ENCODE measurements around the gene SLC5A7. TPM values are rescaled to one million over a fixed set of nuclear protein-coding genes. Genes with fewer than 3 reads are reported as not detected.

The SLC5A7 gene
- total and polyA plus RNA-seq, 12 donors = 0.04 to 0.39 (median 0.11) TPM; not detected in 1

DNA sequence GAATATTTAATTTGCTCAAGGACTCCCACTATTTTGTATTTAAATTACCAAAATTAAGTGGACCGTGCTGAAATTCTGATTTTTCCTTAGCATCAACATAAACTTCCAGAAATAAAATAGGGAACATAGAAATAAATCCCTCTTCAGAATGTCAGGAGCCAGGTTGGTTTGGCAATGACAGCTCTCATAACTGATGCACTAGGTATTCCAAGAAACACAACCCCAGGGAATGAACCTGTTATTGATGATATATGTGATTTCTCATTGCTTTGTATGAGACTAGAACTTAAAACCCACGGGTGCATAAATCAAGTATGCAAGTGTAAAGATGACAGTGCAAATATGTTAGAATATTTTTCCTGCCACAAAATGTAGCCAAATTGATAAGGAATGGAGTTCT, 12.8 kb downstream of the SLC5A7 start:
- TF ChIP-seq, protein P1, sequence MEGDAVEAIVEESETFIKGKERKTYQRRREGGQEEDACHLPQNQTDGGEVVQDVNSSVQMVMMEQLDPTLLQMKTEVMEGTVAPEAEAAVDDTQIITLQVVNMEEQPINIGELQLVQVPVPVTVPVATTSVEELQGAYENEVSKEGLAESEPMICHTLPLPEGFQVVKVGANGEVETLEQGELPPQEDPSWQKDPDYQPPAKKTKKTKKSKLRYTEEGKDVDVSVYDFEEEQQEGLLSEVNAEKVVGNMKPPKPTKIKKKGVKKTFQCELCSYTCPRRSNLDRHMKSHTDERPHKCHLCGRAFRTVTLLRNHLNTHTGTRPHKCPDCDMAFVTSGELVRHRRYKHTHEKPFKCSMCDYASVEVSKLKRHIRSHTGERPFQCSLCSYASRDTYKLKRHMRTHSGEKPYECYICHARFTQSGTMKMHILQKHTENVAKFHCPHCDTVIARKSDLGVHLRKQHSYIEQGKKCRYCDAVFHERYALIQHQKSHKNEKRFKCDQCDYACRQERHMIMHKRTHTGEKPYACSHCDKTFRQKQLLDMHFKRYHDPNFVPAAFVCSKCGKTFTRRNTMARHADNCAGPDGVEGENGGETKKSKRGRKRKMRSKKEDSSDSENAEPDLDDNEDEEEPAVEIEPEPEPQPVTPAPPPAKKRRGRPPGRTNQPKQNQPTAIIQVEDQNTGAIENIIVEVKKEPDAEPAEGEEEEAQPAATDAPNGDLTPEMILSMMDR (IDR thresholded peaks at IDR 0.05) = no peak
- ATAC-seq (no peak), DNase-seq (no peak)
- intact Hi-C loops (cut with DNase I) = no loop called here
- Histone ChIP-seq H3K27ac (no peak overlapping the region), H3K36me3 (no peaks in the 10 kb centered on the region), H3K4me1 (no peaks in the 10 kb centered on the region), H3K9me3 (no peaks in the 10 kb centered on the region), H3K27me3 (no peaks in the 10 kb centered on the region), H3K4me3 (no peak overlapping the region)
- WGBS, 2 donors = 78 to 85% methylated on average over 2 of the region's 2 CpGs

DNA sequence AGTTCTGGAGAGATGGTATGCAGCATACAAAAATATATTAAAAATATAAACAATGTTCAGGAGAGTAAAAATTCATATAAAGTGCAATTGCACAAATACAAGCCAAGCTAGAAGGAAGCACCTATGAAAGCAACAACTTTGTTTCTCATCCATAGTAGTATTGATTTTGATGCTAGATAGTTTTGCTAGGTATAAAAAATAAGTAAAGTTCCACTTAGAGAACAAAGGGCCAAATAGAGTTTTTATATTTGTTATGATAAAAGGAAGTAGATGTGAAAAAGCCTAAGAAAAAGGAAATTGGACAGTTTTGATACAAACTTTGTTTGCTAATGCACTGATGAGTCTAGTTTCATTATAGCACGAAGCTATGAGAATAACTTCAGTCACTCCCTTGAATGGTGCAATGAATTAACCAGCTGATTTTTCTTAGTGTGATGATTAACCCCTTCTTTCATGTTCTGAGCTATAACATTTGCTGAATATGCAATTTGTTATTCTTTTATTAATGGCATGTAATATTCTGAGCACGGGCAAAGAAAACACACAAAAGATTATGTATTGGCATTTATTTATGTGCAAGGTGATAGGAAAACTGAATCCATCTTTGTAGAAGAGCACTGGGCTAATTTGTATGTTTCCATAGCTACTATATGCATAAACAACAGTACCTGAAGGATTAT, 24.7 kb downstream of the SLC5A7 start:
- DNase-seq (no peak), ATAC-seq (no peak)
- Histone ChIP-seq H3K4me3 (no peak overlapping the region), H3K4me1 (no peaks in the 10 kb centered on the region), H3K27ac (no peak overlapping the region), H3K36me3 (no peaks in the 10 kb centered on the region), H3K9me3 (peaks cover 0 to 33% (median 12%) of the 10 kb centered on the region in 11 donors), H3K27me3 (no peaks in the 10 kb centered on the region)
- TF ChIP-seq, protein P1 (IDR thresholded peaks at IDR 0.05) = no peak
- intact Hi-C loops (cut with DNase I) = no loop called here
- WGBS, 2 donors = 76 to 82% methylated on average over 2 of the region's 2 CpGs

DNA sequence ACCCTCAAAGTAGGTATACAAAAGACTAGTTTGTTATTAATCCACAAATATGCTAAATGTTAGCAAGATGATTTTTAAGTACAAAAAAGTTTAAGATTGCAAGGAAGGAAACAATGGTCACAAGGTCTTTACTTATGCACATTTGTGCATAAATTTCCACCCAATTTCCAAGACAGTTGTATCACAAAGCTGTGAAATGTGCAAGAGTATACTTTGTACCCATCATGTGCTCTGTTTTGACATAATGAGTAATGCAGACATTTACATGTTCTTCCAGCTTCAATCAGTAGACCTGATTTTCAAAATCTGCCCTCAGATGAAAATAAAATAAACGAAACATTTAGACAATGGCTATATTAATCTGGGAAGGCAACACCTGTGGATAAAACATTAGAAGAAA, 27.0 kb downstream of the SLC5A7 start:
- no peaks in the 10 kb centered on the region for H3K36me3 ChIP-seq
- 71 to 83% methylated on average over 1 of the region's 1 CpG for WGBS, 2 donors
- DNase-seq (no peak), ATAC-seq (no peak)
- H3K27ac ChIP-seq = no peak overlapping the region
- H3K27me3 ChIP-seq = no peaks in the 10 kb centered on the region
- TF ChIP-seq, protein P1 (IDR thresholded peaks at IDR 0.05) = no peak
- H3K9me3 ChIP-seq = peaks cover 0 to 33% (median 12%) of the 10 kb centered on the region in 11 donors
- no peak overlapping the region for H3K4me3 ChIP-seq
- intact Hi-C loops (cut with DNase I) = no loop called here
- no peaks in the 10 kb centered on the region for H3K4me1 ChIP-seq

DNA sequence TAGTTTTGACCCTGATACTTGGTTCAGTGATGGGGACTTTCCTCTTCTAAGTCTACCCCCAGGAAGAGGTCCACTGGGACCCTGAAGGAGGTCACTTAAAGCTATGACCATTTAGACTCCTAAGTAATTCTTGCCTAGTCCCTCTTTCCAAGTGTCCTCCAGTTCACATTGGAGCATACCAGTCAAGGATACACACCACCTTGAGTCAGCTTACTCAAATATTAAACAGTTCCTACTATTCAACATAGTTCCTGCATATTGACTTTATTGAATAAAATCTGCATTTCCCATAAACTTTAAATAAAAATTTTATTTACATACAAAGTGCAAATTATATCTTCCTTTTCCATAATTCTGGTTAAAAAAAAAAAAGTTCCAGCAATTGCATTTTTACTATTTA, 36.3 kb downstream of the SLC5A7 start:
- H3K9me3 ChIP-seq = no peaks in the 10 kb centered on the region
- intact Hi-C loops (cut with DNase I) = no loop called here

More for the DNA sequence above, 36.3 kb downstream of the SLC5A7 start:
- no peak for DNase-seq
- Histone ChIP-seq H3K27ac (no peak overlapping the region), H3K4me3 (no peak overlapping the region), H3K27me3 (no peaks in the 10 kb centered on the region), H3K4me1 (no peaks in the 10 kb centered on the region), H3K36me3 (no peaks in the 10 kb centered on the region)
- ATAC-seq = no peak
- TF ChIP-seq, protein P1 (IDR thresholded peaks at IDR 0.05) = no peak

All from heart right ventricle (tissue), 16 donors.